Stimulated activated effector memory CD8-positive, alpha-beta T cell treated with anti-CD3 and anti-CD28 coated beads, Interleukin-12 subunit alpha, Interleukin-12 subunit beta, amount 100 ng/mL, for 72 hours (primary cell): Measurements from ENCODE around the gene ZNF700.
"Not testable (repeated sequence)": the region's sequence is repeated elsewhere in the genome, so short reads cannot be mapped to it uniquely, and the experiment has no call there.

ENCODE experiments used
- ATAC-seq: fragments of 150-1000 bp; cut with Tn5 transposase; 2 replicates; pipeline ENCODE4 v1.10.0; 2021
- DNase-seq, 2 donors: peaks; one replicate each; pipeline ENCODE4 v3.0.0; 2021 to 2022; ENCODE audit warnings: low spot score in 2 of 2
- H3K27ac Mint-ChIP-seq: one replicate; pipeline ENCODE4 v1.8.0; 2022; ENCODE audit warnings: mild to moderate bottlenecking, mixed read lengths
- H3K36me3 Mint-ChIP-seq: one replicate; pipeline ENCODE4 v1.8.0; 2022; ENCODE audit warnings: mild to moderate bottlenecking, mixed read lengths
- H3K4me1 Mint-ChIP-seq: one replicate; pipeline ENCODE4 v1.8.0; 2022; ENCODE audit warnings: mixed read lengths
- H3K4me3 Mint-ChIP-seq: one replicate; pipeline ENCODE4 v1.8.0; 2022; ENCODE audit warnings: mild to moderate bottlenecking, mixed read lengths
- H3K9me3 Mint-ChIP-seq: one replicate; pipeline ENCODE4 v1.8.0; 2022; ENCODE audit warnings: mixed read lengths

ZNF700 gene

GRCh38 chr19:11924886-11925650 is at the start of gene ZNF700:
Gene ZNF700, plus strand, starts transcription at chr19:11925107. Its CDS starts 104 bp downstream, at chr19:11925211.
- ATAC-seq (peak; percentile 97), DNase-seq (peak; percentile 82 to 96)
- Mint-ChIP-seq H3K27ac (peak within 1 kb of the TSS; percentile 98), H3K4me3 (peak within 1 kb of the TSS; percentile 92), H3K4me1 (peaks cover 35% of the 10 kb centered on the region), H3K9me3 (no peaks in the 10 kb centered on the region), H3K36me3 (peaks cover 11% of the 10 kb centered on the region)

- not testable (repeated sequence) for H3K36me3 Mint-ChIP-seq, H3K4me3 Mint-ChIP-seq, H3K27ac Mint-ChIP-seq, H3K9me3 Mint-ChIP-seq, H3K4me1 Mint-ChIP-seq
- ATAC-seq (peak; percentile 57), DNase-seq (peak; percentile 31 to 67)
These were observed 45.1 kb upstream of the ZNF700 start for GRCh38 chr19:11879687-11880266.

GRCh38 chr19:11880598-11880997 is 44.3 kb upstream of the ZNF700 start:
- Mint-ChIP-seq H3K9me3 (no peaks in the 10 kb centered on the region), H3K4me3 (no peak overlapping the region), H3K36me3 (no peaks in the 10 kb centered on the region), H3K27ac (no peak overlapping the region), H3K4me1 (peaks cover 4% of the 10 kb centered on the region)
- ATAC-seq: no peak
- DNase-seq: no peak

- ATAC-seq (peak; percentile 67), DNase-seq (peak; percentile 37 to 73)
- Mint-ChIP-seq H3K4me1 (peaks cover 4% of the 10 kb centered on the region), H3K27ac (no peak overlapping the region), H3K9me3 (no peaks in the 10 kb centered on the region), H3K4me3 (no peak overlapping the region), H3K36me3 (no peaks in the 10 kb centered on the region)
These were observed 43.6 kb upstream of the ZNF700 start for GRCh38 chr19:11881151-11881800.

GRCh38 chr19:11882606-11883005 is 42.3 kb upstream of the ZNF700 start:
- DNase-seq (no peak), ATAC-seq (no peak)
- Mint-ChIP-seq H3K4me1 (peaks cover 9% of the 10 kb centered on the region), H3K27ac (no peak overlapping the region), H3K9me3 (no peaks in the 10 kb centered on the region), H3K4me3 (no peak overlapping the region), H3K36me3 (no peaks in the 10 kb centered on the region)

GRCh38 chr19:11887234-11887610 is 37.7 kb upstream of the ZNF700 start:
- ATAC-seq: no peak
- Mint-ChIP-seq H3K4me3 (peak overlapping the region; percentile 88), H3K4me1 (peaks cover 19% of the 10 kb centered on the region), H3K9me3 (no peaks in the 10 kb centered on the region), H3K36me3 (no peaks in the 10 kb centered on the region), H3K27ac (peak overlapping the region; percentile 92)
- DNase-seq: no peak

- Mint-ChIP-seq H3K9me3 (no peaks in the 10 kb centered on the region), H3K27ac (peak within 1 kb of the TSS; percentile 92)
These were observed 37.0 kb upstream of the ZNF700 start, which contains the start of gene ZNF69 for GRCh38 chr19:11887611-11888531. Gene ZNF69, plus strand, starts transcription at chr19:11887782. Its CDS starts 142 bp downstream, at chr19:11887924.

GRCh38 chr19:11889901-11890300 is 35.0 kb upstream of the ZNF700 start:
- not testable (repeated sequence) for H3K36me3 Mint-ChIP-seq, H3K4me3 Mint-ChIP-seq, ATAC-seq, H3K9me3 Mint-ChIP-seq, H3K27ac Mint-ChIP-seq, DNase-seq
- H3K4me1 Mint-ChIP-seq: peaks cover 19% of the 10 kb centered on the region

More at GRCh38 chr19:11887611-11888531, 37.0 kb upstream of the ZNF700 start, which contains the start of gene ZNF69:
- no peaks in the 10 kb centered on the region for H3K36me3 Mint-ChIP-seq
- H3K4me3 Mint-ChIP-seq: peak within 1 kb of the TSS; percentile 88
- peak; percentile 92 for ATAC-seq
- H3K4me1 Mint-ChIP-seq: peaks cover 19% of the 10 kb centered on the region
- DNase-seq: peak; percentile 27 to 74

- no peak overlapping the region for H3K4me3 Mint-ChIP-seq
- H3K4me1 Mint-ChIP-seq: peaks cover 19% of the 10 kb centered on the region
- H3K36me3 Mint-ChIP-seq: no peaks in the 10 kb centered on the region
- no peak overlapping the region for H3K27ac Mint-ChIP-seq
- ATAC-seq (no peak), DNase-seq (no peak)
- peaks cover 5% of the 10 kb centered on the region for H3K9me3 Mint-ChIP-seq
These were observed 34.3 kb upstream of the ZNF700 start for GRCh38 chr19:11890634-11891033.

- DNase-seq: no peak
- no peaks in the 10 kb centered on the region for H3K36me3 Mint-ChIP-seq
- H3K9me3 Mint-ChIP-seq: peaks cover 7% of the 10 kb centered on the region
These were observed 30.1 kb upstream of the ZNF700 start for GRCh38 chr19:11894851-11895250.

GRCh38 chr19:11902228-11902627 is 22.7 kb upstream of the ZNF700 start:
- Mint-ChIP-seq H3K36me3 (peaks cover 4% of the 10 kb centered on the region), H3K4me1 (no peaks in the 10 kb centered on the region), H3K9me3 (peaks cover 14% of the 10 kb centered on the region), H3K4me3 (no peak overlapping the region), H3K27ac (no peak overlapping the region)
- no peak for DNase-seq
- no peak for ATAC-seq

More at GRCh38 chr19:11894851-11895250, 30.1 kb upstream of the ZNF700 start:
- Mint-ChIP-seq H3K4me1 (no peaks in the 10 kb centered on the region), H3K4me3 (no peak overlapping the region), H3K27ac (no peak overlapping the region)
- ATAC-seq: no peak

GRCh38 chr19:11905928-11906327 is 19.0 kb upstream of the ZNF700 start:
- ATAC-seq: no peak
- no peaks in the 10 kb centered on the region for H3K4me1 Mint-ChIP-seq
- no peak overlapping the region for H3K4me3 Mint-ChIP-seq
- H3K9me3 Mint-ChIP-seq: peaks cover 19% of the 10 kb centered on the region
- H3K36me3 Mint-ChIP-seq: peaks cover 4% of the 10 kb centered on the region
- no peak overlapping the region for H3K27ac Mint-ChIP-seq
- DNase-seq: no peak

- peaks cover 14% of the 10 kb centered on the region for H3K9me3 Mint-ChIP-seq
- not testable (repeated sequence) for H3K36me3 Mint-ChIP-seq, H3K4me1 Mint-ChIP-seq, H3K4me3 Mint-ChIP-seq, DNase-seq, H3K27ac Mint-ChIP-seq, ATAC-seq
These were observed 13.0 kb upstream of the ZNF700 start for GRCh38 chr19:11911937-11912336.

GRCh38 chr19:11914417-11915051 is 10.4 kb upstream of the ZNF700 start:
- H3K36me3 Mint-ChIP-seq, H3K27ac Mint-ChIP-seq, H3K4me3 Mint-ChIP-seq, ATAC-seq, H3K9me3 Mint-ChIP-seq, DNase-seq, H3K4me1 Mint-ChIP-seq: not testable (repeated sequence)
